IPS-NIHi7 (cell line): Measurements from ENCODE around the gene RPE.

Experiments used
- DNase-seq: peaks from one replicate; pipeline ENCODE4 v3.0.0; 2012; ENCODE audit warnings: mixed read lengths; ENCODE audit errors: extremely low spot score

The RPE gene

DNA sequence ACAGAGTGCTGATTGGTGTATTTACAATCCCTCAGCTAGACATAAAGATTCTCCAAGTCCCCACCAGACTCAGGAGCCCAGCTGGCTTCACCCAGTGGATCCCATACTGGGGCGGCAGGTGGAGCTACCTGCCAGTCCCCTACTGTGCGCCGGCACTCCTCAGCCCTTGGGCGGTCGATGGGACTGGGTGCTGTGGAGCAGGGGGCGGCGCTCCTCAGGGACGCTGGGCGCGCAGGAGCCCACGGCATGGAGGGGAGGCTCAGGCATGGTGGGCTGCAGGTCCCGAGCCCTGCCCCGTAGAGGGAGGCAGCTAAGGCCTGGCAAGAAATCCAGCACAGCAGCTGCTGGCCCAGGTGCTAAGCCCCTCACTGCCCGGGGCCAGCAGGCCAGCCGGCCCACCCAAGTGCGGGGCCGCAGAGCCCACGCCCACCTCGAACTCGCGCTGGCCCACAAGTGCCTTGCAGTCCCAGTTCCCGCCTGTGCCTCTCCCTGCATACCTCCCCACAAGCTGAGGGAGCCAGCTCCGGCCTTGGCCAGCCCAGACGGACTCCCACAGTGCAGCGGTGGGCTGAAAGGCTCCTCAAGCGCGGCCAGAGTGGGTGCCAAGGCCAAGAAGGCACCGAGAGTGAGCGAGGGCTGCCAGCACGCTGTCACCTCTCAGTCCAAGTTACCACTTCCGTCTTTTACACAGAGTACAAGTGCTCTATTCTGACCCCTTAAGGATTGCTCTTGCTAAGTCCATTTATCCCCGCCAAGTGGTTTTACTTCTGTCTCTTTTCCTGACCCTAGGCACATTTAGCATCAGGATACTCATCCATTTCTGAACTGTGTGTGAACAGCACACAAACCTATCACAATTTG is 1.7 kb upstream of the RPE start:
- DNase-seq, result no peak

DNA sequence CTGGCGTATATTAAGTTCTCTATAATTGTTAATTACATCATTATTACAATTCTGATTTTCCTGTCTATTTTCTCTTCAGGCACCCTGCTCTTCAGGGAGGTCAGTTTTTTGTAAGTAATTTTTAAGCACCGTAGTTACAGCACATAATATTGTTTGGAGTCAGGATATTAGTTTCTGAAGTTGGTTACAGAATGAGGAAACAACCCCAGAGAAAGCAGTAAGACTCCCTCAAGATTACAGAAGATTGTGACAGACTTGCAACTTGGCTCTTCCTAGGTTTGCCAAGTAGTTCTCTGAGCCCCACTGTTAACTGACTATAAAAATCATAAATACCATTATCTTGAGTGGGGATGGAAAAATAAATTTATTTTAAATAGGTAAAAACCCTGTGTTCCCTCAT is 921 bp downstream of the RPE start:
- DNase-seq, result no peak

DNA sequence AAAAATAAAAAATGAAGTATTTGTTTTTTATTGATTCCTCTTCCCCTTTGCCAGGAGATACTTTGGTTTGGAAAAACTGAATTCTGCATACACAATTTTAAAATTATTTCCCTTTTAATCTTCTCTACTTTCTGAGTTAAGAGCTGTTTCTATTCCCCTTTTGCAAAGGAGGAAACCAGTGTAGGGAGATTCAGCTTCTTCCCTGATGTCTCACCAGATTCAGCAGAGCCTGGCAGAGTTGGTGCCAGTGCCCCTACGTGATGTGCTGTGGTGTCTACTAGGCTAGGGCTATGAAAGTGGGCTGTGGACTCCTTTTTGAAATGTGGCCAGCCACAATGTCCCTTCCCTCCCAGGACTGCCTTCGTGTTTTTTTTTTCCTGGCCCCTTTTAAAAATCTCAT is 2.4 kb downstream of the RPE start:
- no peak for DNase-seq

DNA sequence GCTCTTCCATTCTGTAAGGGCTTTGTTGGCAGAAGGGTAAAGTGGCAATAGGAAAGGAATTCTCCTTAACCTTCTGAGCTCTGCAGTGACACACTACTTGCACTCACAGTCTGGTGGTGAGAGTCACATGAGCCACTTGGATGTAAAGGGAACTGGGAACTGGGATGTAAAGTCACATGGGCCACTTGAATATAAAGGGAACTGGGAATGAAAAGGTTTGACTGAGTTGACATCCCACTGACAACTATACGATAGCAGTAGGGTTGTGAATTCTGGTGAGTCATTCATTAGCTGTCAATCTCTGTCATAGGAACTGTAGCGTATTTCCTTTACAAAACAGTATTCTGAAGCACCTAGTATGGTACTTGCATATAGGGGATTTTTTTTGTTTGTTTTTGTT is 5.5 kb downstream of the RPE start:
- DNase-seq, result no peak

DNA sequence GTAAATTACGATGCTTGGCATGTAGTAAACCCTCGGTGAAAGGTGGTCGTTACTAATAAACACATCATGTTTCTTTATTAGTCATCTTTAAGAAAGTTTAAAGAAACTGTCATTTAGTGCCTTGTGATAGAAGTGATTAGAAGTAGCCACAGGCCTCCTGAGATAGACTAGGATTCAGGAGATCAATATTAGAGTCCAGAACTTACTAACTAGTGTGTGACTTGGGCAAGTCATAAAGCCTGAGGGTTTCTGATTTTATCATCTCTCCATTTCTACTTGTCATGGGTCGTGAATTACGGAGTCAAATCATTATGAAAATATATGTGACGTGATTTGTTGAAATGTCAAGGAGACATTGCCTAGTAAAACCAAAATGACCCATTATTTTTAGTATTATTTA is 6.7 kb downstream of the RPE start:
- DNase-seq, result no peak

DNA sequence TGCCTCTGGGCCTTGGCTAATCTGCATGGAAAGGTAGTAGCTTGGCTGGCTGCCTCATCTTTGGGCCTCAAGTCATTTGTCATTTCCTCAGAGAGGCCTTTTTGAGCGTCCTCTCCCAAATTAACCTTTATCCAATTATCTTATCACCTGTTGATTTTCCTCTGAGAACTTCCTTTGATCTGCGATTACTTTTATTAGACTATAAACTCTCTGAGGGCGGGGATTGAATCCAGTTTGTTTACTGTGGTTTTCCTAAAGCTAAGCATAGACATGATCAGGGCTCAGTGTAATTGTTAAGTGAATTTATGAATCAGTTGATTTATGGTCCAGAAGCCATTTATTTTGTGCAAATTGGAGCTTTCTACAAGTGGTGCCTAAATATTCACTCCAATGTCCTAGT is 7.5 kb downstream of the RPE start:
- no peak for DNase-seq

DNA sequence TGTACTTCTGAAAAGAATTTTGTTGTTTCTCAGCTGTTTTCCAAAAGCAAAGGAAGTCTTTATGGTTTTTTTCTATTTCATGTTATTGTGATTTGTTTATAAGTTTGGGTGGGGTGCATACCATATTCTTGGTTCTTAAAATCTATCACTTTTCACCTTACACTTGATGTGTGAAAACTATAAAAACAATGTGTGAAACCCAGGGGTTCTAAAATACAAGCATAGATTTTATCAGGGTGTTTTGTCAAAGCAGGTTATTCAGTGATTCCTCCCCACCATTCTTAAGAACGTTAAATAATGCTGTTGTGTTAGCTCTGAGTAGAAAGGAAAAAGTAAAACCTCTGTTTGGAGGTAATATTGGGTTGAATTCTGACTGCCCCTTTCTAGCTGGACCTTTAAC is 17.7 kb downstream of the RPE start:
- no peak for DNase-seq

DNA sequence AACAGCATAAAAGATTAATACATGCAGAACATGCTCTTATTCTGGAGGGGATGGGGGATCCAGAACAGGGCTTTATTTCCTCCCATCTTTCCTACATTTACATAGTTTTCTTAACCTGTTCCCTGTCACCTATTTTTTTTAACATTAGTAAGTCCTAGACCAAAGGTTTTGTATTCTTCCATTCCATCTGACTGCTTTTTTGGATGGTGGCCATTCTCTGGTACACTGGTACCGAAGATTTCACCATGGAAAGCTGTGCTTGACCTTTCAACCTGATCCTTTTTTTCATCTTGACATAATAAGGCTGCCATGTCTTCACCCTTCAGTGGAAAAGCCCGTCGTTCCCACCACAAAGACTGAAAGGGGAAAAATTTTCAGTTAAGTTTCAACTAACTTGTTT is 20.4 kb downstream of the RPE start:
- no peak for DNase-seq

DNA sequence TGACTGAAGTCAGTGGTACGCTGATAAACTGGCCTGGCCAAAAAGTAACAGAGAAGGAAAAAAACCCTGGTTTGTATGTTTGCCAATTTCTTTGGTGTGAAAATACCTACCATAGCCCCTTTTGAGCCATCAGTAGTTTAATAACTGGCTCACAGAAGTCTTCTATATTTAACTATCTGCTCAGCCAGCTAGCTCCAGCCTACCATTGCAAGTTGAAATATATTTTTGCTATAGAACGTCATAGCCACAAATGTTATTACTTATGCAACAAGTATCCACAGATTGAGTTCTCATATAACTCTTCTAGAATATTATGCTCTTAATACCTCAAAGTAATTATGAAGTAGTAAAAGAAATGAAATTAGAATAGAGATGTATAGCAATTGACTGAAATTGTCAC is 25.2 kb downstream of the RPE start:
- no peak for DNase-seq

DNA sequence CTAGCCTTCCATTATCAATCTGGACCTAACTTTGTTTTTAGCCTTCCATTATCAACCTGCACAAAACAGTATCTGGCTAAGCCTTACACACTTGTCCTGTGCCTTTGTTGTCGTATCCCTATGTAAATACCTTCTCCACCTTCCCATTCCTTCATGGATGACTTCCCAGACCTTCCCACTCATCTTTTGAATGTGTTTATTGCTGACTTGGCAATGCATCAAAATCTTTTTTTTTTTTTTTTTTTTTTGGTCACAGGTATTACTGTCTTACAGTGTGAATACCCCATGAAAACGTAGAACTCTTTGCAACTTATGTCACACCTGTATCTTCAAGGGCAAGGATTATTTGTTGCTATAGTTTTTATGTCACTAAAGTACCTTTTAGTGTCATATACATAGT is 25.7 kb downstream of the RPE start:
- no peak for DNase-seq

DNA sequence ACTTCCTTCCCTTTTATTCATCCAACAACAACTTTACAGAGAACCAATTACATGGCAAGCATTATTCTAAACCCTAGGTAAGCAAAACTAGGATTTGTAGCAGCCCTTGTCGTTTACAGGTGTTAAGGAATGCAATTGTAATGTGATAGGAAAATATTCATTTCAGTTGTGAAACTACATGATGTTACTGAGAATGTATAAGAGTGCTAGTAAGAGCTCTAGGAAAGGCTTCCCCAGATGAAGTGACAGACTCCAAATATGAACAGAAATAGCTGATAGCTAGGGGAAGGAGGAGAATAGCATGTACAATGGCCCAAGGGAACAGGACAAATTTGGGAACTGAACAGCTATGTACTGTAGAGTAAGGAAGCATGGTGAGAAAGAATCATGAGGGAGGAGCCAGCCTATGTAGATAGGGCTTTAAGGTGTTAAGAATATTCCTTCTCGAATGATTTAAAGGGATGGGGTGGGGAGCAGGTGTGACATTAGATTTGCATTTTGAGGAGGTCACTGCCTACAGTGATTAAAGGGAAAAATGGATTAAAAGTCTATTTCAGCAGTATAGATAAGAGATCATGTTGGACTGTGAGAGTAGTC is 31.7 kb downstream of the RPE start:
- DNase-seq, result no peak

DNA sequence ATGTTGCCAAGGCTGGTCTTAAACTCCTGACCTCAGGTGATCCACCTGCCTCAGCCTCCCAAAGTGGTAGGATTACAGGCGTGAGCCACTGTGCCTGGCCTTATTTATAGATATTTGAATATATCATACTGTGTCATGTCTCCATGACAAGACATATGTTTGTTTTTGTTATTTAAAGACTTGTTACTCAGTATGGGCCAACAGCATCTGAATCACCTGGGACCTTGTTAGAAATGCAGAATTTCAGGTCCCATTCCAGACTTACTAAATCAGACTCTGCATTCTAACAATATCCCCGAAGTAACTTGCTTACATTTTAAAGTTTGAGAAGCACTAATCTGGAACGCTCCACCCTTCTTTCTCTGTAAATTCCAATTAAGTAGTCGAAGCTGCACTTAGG is 33.2 kb downstream of the RPE start:
- DNase-seq, result no peak

DNA sequence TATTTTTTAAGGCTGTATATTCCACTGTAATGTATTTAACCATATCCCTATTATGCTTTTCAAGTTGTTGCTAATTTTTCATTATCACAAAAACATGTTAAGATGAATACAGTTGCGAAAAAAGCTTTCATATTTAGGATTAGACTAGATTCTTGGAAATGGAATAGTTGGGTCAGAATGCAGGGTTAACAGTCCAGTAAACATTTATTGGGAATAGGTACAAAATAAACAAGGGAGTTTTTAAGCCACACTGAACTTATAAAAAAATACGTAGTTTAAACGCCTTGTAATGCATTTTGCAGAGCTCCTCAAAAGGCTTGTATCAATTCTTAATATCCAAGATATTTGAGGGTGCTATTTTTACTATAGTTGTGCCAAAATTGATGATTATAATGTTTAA is 35.6 kb downstream of the RPE start:
- no peak for DNase-seq

DNA sequence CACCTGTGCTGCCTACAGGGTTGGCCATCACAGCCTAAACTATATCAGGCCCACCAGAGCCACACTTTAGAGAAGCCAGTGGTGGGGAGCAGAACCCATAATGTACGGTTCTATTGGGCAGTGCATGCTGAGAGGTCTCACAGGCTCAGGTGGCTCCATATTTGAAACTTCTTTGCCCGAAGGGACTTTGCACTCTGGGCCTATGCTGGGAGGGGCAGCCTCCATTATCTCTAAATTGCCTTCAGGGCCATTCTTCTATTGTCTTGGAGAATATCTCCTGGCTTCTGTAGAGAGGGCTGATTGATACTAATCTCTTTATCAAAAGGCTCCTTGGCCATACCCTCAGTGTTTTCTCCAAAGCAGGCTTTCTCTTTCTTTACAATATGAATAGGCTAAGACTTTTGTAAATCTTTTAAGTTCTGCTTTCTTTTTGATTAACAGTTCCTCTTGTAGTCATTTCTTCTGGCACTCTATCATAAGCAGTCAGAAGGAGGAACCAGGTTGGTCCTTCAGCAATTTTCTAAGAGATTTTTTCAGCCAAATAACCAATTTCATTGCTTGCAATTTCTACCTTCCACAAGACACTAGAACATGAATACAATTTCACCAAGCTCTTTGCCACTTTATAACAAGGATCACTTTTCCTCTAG is 44.5 kb downstream of the RPE start:
- no peak for DNase-seq

DNA sequence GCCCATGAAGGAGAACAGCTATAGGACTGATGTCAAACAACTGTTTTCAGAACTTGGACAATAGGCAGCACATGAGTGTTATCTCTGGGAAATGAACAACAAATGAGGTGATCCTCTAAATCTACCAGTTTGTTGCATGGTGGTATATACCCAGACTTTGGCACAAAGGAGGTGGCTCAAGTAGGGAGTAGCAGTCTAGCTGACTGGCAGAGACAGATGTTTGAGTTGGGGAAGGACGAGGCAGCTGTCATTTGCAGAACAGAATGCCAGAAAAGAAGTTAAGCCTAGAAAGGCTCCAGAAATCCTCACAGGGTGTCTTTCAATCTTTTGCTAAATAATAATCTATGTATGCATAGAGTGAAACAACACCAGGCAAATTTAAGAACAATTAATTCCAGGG is 47.4 kb downstream of the RPE start:
- no peak for DNase-seq

DNA sequence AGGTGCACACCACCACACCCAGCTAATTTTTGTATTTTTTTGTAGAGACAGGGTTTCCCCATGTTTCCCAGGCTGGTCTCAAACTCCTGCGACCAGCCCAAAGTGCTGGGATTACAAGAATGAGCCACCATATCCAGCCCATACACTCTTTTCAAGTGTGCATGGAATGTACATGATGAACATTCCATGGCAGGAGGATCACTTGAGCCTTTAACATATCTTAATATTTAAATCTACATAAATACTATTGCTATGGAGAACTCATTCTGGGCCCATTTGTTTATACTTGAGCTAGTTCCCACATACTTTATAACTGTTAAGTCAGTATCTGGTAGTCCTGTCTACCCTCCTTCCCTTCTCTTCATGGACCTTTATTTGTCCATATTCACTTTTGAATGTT is 48.4 kb downstream of the RPE start:
- no peak for DNase-seq

DNA sequence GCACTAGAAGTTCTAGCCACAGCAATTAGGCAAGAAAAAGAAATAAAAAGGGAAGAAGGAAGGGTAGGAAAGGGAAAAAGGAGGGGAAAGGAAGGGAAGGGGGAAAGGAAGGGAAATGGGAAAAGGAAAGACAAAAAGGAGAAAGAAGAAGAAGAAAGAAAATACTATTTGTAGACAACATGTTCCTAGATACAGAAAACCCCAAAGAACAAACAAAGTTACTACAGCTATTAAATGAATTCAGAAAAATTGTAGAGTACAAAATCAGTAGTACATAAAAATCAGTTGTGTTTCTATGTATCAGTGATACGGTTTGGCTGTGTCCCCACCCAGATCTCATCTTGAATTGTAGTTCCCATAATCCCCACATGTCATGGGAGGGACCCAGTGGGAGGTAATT is 52.3 kb downstream of the RPE start:
- DNase-seq, result no peak

DNA sequence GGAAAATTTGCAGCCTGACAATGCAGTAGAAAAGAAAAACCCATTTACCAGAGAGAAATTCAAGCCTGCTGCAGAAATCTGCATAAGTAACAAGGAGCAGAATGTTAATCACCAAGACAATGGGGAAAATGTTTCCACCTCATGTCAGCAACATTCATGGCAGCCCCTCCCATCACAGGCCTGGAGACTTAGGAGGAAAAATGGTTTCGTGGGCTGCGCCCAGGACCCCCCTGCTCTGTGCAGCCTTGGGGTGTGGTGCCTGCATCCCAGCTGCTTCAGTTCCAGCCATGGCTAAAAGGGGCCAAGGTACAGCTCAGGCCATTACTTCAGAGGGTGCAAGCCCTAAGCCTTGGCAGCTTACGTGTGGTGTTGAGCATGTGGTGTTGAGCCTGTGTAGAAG is 53.4 kb downstream of the RPE start:
- DNase-seq, result no peak

DNA sequence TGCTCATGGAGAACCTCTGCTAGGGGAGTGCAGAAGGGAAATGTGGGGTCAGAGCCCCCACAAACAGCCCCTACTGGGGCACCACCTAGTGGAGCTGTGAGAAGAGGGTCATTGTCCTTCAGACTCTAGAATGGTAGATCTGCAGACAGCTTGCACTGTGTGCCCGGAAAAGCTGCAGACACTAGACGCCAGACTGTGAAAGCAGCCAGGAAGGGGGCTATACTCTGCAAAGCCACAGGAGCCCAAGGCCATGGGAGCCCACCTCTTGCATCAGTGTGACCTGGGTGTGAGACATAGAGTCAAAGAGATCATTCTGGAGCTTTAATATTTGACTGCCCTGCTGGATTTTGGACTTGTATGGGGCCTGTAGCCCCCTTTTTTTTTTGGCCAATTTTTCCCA is 60.9 kb downstream of the RPE start:
- no peak for DNase-seq
